GM23338 (cell line): ENCODE measurements around the gene CDK16. TPM values are rescaled to one million over a fixed set of nuclear protein-coding genes. Genes with fewer than 3 reads are reported as not detected.

ENCODE experiments used
- ATAC-seq: fragments of 200-7000 bp; cut with Tn5 transposase; 3 replicates; pipeline ENCODE4 v1.9.1; 2020
- DNase-seq: peaks from one replicate; pipeline ENCODE4 v3.0.0-alpha.2; 2015; ENCODE audit warnings: low spot score
- H2AFZ ChIP-seq: fragments of 200-600 bp; sonication (generic); 2 replicates; pipeline ENCODE4 v1.8.0; 2016; ENCODE audit warnings: antibody characterized with exemption, mild to moderate bottlenecking, moderate library complexity
- H3F3A ChIP-seq: fragments of 200-600 bp; sonication (generic); replicated peaks from 2 replicates; pipeline ENCODE4 v1.8.0; 2017; ENCODE audit warnings: antibody characterized with exemption, mixed run types, low read depth
- H3K27ac ChIP-seq: fragments of 200-600 bp; sonication (generic); 2 replicates; pipeline ENCODE4 v1.6.1; 2016; ENCODE audit warnings: low read depth
- H3K27me3 ChIP-seq: fragments of 200-600 bp; sonication (generic); 2 replicates; pipeline ENCODE4 v1.8.0; 2016; ENCODE audit warnings: mild to moderate bottlenecking, mixed run types, moderate library complexity; ENCODE audit not compliant: insufficient read depth
- H3K36me3 ChIP-seq: fragments of 200-600 bp; sonication (generic); 2 replicates; pipeline ENCODE4 v1.8.0; 2016; ENCODE audit warnings: mild to moderate bottlenecking; ENCODE audit not compliant: insufficient read depth
- H3K4me1 ChIP-seq: fragments of 200-600 bp; sonication (generic); 2 replicates; pipeline ENCODE4 v1.8.0; 2016; ENCODE audit warnings: mild to moderate bottlenecking, moderate library complexity; ENCODE audit not compliant: insufficient read depth
- H3K4me2 ChIP-seq: fragments of 200-600 bp; sonication (generic); 2 replicates; pipeline ENCODE4 v1.7.1; 2017; ENCODE audit warnings: mixed run types
- H3K4me3 ChIP-seq: fragments of 200-600 bp; sonication (generic); 2 replicates; pipeline ENCODE4 v1.6.1; 2016; ENCODE audit warnings: mixed run types
- H3K79me2 ChIP-seq: fragments of 200-600 bp; sonication (generic); replicated peaks from 2 replicates; pipeline ENCODE4 v1.8.0; 2017; ENCODE audit warnings: mild to moderate bottlenecking; ENCODE audit not compliant: insufficient read depth
- H3K9me2 ChIP-seq: fragments of 200-600 bp; sonication (generic); 2 replicates; pipeline ENCODE4 v1.8.0; 2017; ENCODE audit not compliant: insufficient read depth
- H4K20me1 ChIP-seq: fragments of 200-600 bp; sonication (generic); replicated peaks from 2 replicates; pipeline ENCODE4 v1.8.0; 2017; ENCODE audit warnings: mild to moderate bottlenecking; ENCODE audit not compliant: insufficient read depth
- H3K27ac Mint-ChIP-seq: 2 replicates; pipeline ENCODE4 v1.8.0; 2020; ENCODE audit warnings: inconsistent platforms, mild to moderate bottlenecking, moderate library complexity, mixed read lengths
- H3K27me3 Mint-ChIP-seq: 3 replicates; pipeline ENCODE4 v1.8.0; 2022; ENCODE audit warnings: low read depth, mild to moderate bottlenecking, moderate library complexity, mixed read lengths, inconsistent platforms; ENCODE audit not compliant: insufficient read depth, poor library complexity
- H3K36me3 Mint-ChIP-seq: 3 replicates; pipeline ENCODE4 v1.8.0; 2021; ENCODE audit warnings: low read depth, mild to moderate bottlenecking, inconsistent platforms, moderate library complexity, mixed read lengths
- H3K4me1 Mint-ChIP-seq: 3 replicates; pipeline ENCODE4 v1.8.0; 2020; ENCODE audit warnings: mild to moderate bottlenecking, inconsistent platforms, mixed read lengths
- H3K4me3 Mint-ChIP-seq: 3 replicates; pipeline ENCODE4 v1.8.0; 2021; ENCODE audit warnings: moderate library complexity, mild to moderate bottlenecking, inconsistent platforms, mixed read lengths
- H3K9me3 Mint-ChIP-seq: 3 replicates; pipeline ENCODE4 v1.8.0; 2020; ENCODE audit warnings: moderate library complexity, mild to moderate bottlenecking, inconsistent platforms, mixed read lengths
- CTCF ChIP-seq, 2 experiments: fragments of 200-600 bp in 1 of 2; sonication (generic) in 1 of 2; conservative IDR thresholded peaks; 2 replicates each; pipeline versions ENCODE4 v1.5.1 to v1.6.1; 2016 to 2017; ENCODE audit warnings: antibody characterized with exemption in 2 of 2, low read depth in 2 of 2, mild to moderate bottlenecking in 2 of 2, moderate library complexity in 1 of 2
- ETS1 ChIP-seq: IDR thresholded peaks from 2 replicates; pipeline ENCODE4 v1.6.1; 2016; ENCODE audit warnings: antibody characterized with exemption
- NANOG ChIP-seq: IDR thresholded peaks from 2 replicates; pipeline ENCODE4 v1.6.1; 2016; ENCODE audit warnings: antibody characterized with exemption, borderline replicate concordance
- POLR2AphosphoS5 ChIP-seq: IDR thresholded peaks from 2 replicates; pipeline ENCODE4 v1.6.1; 2016; ENCODE audit warnings: antibody characterized with exemption, low read depth
- REST ChIP-seq: IDR thresholded peaks from one replicate; pipeline ENCODE4 v1.6.1; 2018; ENCODE audit warnings: antibody characterized with exemption; ENCODE audit not compliant: unreplicated experiment
- STAT1 ChIP-seq: IDR thresholded peaks from one replicate; pipeline ENCODE4 v1.6.1; 2016; ENCODE audit warnings: antibody characterized with exemption; ENCODE audit not compliant: unreplicated experiment
- ZNF114 ChIP-seq: fragments of 250-450 bp; sonication (Bioruptor Pico); IDR thresholded peaks from 2 replicates; pipeline ENCODE4 v1.5.0; 2020; ENCODE audit warnings: mild to moderate bottlenecking, moderate library complexity
- ZNF462 ChIP-seq: fragments of 250-450 bp; sonication (Bioruptor Pico); IDR thresholded peaks from 2 replicates; pipeline ENCODE4 v1.5.0; 2020; ENCODE audit warnings: mild to moderate bottlenecking, moderate library complexity
- polyA plus RNA-seq: library from polyadenylated mRNA; unstranded; fragments of >200 nt; fragmentation: Nextera tagmentation; extraction: Ambion mirVana; gene quantifications from 2 replicates; pipeline ENCODE4 v1.2.1, GENCODE V29; 2016
- total RNA-seq: library from RNA; depleted of rRNA; stranded (reverse); fragments of >200 nt; shearing (Covaris generic); gene quantifications from 2 replicates; pipeline ENCODE4 v1.2.3, GENCODE V29; 2014

CDK16 gene
- total and polyA plus RNA-seq, 2 experiments from 2014 or later: 58.9 to 158 TPM

GRCh38 chrX:47194194-47194787, 24.2 kb upstream of the CDK16 start (continued):
- TF ChIP-seq ZNF462 (no peak), STAT1 (no peak)

GRCh38 chrX:47196098-47196497, 22.4 kb upstream of the CDK16 start:
- Histone ChIP-seq H2AFZ (no peak overlapping the region), H3K27ac (no peak overlapping the region)
- H3K4me1 Mint-ChIP-seq: peaks cover 49% of the 10 kb centered on the region
- TF ChIP-seq POLR2AphosphoS5: no peak
- TF ChIP-seq REST: no peak
- TF ChIP-seq ZNF114: no peak
- no peak for TF ChIP-seq CTCF (conservative IDR thresholded peaks at IDR 0.05; ENCODE audit: low read depth in 2 of 2)
- TF ChIP-seq ETS1: no peak
- no peak for TF ChIP-seq NANOG

More at GRCh38 chrX:47196098-47196497, 22.4 kb upstream of the CDK16 start:
- Histone ChIP-seq H3K36me3 (peaks cover 16% of the 10 kb centered on the region), H3F3A (no peaks in the 10 kb centered on the region), H3K79me2 (peaks cover 49% of the 10 kb centered on the region), H3K27me3 (no peaks in the 10 kb centered on the region), H3K4me3 (peak overlapping the region; percentile 82), H3K4me1 (peaks cover 28% of the 10 kb centered on the region), H4K20me1 (peaks cover 8% of the 10 kb centered on the region), H3K4me2 (peak overlapping the region; percentile 69), H3K9me2 (no peaks in the 10 kb centered on the region)
- no peak for ATAC-seq
- Mint-ChIP-seq H3K9me3 (no peaks in the 10 kb centered on the region), H3K27ac (peak overlapping the region; percentile 63), H3K4me3 (peak overlapping the region; percentile 94), H3K27me3 (peaks cover 30% of the 10 kb centered on the region), H3K36me3 (peaks cover 66% of the 10 kb centered on the region)
- no peak for DNase-seq
